Cardiac muscle cell (in vitro differentiated cells and primary cell): ENCODE measurements around the gene ANKRD12. TPM values are rescaled to one million over a fixed set of nuclear protein-coding genes. Genes with fewer than 3 reads are reported as not detected.

ENCODE experiments used
- DNase-seq, 2 donors: peaks; one replicate each; pipeline versions ENCODE4 v3.0.0 to v3.0.0-alpha.2; 2010 to 2017; ENCODE audit warnings: low read depth in 1 of 2, low spot score in 1 of 2
- H3K27ac ChIP-seq: fragments of 200-600 bp; sonication (generic); 2 replicates; pipeline ENCODE4 v1.5.1; 2016
- H3K27me3 ChIP-seq: fragments of 200-600 bp; sonication (generic); 2 replicates; pipeline ENCODE4 v1.6.0; 2016; ENCODE audit warnings: control low read depth
- H3K36me3 ChIP-seq: fragments of 200-600 bp; sonication (generic); 2 replicates; pipeline ENCODE4 v1.5.1; 2016; ENCODE audit warnings: control low read depth
- H3K4me1 ChIP-seq: fragments of 200-600 bp; sonication (generic); 2 replicates; pipeline ENCODE4 v1.8.1; 2017; ENCODE audit warnings: low read depth, mild to moderate bottlenecking, mixed run types
- H3K4me3 ChIP-seq: fragments of 200-600 bp; sonication (generic); 2 replicates; pipeline ENCODE4 v1.5.1; 2016; ENCODE audit warnings: mild to moderate bottlenecking
- H3K9me3 ChIP-seq: fragments of 200-600 bp; sonication (generic); 2 replicates; pipeline ENCODE4 v1.5.1; 2017; ENCODE audit warnings: low read depth, mild to moderate bottlenecking, control low read depth
- polyA plus RNA-seq: library from polyadenylated mRNA; unstranded; fragments of >200 nt; fragmentation: Nextera tagmentation; extraction: Ambion mirVana; gene quantifications from 2 replicates; pipeline ENCODE4 v1.2.1, GENCODE V29; 2016
- total RNA-seq: library from RNA; depleted of rRNA; stranded (reverse); fragments of >200 nt; gene quantifications from 2 replicates; pipeline ENCODE4 v1.2.3, GENCODE V29; 2016
- TF ChIP-seq, protein P1 (sequence below): IDR thresholded peaks from 2 replicates; pipeline ENCODE4 v1.5.1; 2012; ENCODE audit warnings: low read depth, mild to moderate bottlenecking, low read length

Gene ANKRD12
- total and polyA plus RNA-seq, 2 experiments from 2014 or later, result 21.5 to 88.8 TPM

DNA sequence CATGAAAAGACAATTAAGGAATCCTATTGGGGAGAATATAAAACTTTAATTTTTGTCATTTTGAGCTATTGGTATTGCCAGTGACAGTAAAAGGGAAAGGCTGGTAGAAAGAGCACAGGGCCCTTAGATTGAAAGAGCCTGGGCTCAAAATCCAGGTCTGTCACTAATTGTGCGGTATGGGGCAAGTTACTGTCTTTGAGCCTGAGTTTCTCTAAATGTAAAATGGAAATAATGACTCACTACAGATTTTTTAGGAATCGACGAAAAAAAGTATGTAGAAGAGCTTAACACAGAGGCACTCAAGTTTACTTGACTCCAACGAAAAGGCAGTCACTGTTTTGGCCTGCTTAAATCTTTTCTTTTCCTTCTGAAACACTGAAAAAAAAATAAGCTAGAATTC, 27.1 kb upstream of the ANKRD12 start:
- Histone ChIP-seq H3K36me3 (no peaks in the 10 kb centered on the region), H3K9me3 (no peaks in the 10 kb centered on the region), H3K27me3 (no peaks in the 10 kb centered on the region), H3K4me1 (peaks cover 56% of the 10 kb centered on the region), H3K4me3 (no peak overlapping the region), H3K27ac (peak overlapping the region; percentile 48)
- TF ChIP-seq, protein P1, sequence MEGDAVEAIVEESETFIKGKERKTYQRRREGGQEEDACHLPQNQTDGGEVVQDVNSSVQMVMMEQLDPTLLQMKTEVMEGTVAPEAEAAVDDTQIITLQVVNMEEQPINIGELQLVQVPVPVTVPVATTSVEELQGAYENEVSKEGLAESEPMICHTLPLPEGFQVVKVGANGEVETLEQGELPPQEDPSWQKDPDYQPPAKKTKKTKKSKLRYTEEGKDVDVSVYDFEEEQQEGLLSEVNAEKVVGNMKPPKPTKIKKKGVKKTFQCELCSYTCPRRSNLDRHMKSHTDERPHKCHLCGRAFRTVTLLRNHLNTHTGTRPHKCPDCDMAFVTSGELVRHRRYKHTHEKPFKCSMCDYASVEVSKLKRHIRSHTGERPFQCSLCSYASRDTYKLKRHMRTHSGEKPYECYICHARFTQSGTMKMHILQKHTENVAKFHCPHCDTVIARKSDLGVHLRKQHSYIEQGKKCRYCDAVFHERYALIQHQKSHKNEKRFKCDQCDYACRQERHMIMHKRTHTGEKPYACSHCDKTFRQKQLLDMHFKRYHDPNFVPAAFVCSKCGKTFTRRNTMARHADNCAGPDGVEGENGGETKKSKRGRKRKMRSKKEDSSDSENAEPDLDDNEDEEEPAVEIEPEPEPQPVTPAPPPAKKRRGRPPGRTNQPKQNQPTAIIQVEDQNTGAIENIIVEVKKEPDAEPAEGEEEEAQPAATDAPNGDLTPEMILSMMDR, result no peak
- peak in 1 of 2 donors; percentile 45 for DNase-seq

DNA sequence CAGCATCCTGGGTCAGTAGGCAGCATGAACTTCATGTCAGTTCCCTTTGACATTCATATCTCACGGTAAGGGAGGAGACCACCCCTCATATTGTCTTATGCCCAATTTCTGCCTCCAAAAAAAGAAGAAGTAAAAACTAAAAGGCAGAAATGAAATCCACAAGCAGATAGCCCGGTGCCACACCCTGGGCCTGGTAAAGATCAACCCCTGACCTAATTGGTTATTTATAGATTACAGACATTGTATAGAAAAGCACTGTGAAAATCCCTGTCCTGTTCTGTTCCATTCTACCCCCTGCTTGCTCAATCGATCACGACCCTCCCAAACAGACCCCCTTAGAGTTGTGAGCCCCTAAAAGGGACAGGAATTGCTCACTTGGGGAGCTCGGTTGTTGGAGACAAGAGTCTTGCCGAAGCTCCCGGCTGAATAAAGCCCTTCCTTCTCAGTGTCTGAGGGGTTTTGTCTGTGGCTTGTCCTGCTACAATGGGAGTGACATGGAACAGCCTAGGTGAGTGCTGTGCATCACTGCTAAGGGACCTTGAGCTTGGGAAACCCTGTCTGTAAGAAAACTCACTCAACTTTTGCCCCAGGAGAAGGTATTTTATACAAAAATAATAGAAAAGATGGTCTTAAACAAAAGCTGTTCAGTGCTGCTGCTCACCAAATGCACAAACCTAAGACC, 23.0 kb upstream of the ANKRD12 start:
- peaks cover 48% of the 10 kb centered on the region for H3K4me1 ChIP-seq
- no peak overlapping the region for H3K4me3 ChIP-seq
- no peaks in the 10 kb centered on the region for H3K36me3 ChIP-seq
- no peaks in the 10 kb centered on the region for H3K27me3 ChIP-seq
- DNase-seq, result no peak
- TF ChIP-seq, protein P1, result no peak
- H3K27ac ChIP-seq, result peak overlapping the region; percentile 67
- H3K9me3 ChIP-seq, result no peaks in the 10 kb centered on the region

DNA sequence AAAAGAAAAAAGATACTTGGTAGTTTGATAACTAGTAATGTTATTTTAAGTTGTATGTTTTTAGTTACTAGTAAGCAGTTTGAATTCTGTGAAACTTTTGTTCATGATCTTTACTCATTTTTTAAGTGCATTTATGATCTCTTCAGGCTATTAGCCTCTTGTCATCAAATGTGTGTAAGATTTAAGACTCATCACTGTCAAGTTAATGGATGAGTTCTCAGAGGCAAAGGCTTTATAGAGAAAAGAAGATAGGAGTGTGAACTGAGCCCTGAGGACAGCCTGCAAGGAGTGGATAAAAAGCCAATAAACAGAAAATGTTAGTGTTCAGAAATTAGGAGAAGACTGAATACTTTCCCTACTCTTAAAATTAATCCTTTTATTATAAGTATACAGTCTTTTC, 20.6 kb upstream of the ANKRD12 start:
- Histone ChIP-seq H3K27me3 (no peaks in the 10 kb centered on the region), H3K27ac (no peak overlapping the region), H3K9me3 (no peaks in the 10 kb centered on the region), H3K36me3 (peaks cover 15% of the 10 kb centered on the region), H3K4me3 (no peak overlapping the region), H3K4me1 (peaks cover 32% of the 10 kb centered on the region)
- TF ChIP-seq, protein P1, result no peak
- DNase-seq, result no peak

DNA sequence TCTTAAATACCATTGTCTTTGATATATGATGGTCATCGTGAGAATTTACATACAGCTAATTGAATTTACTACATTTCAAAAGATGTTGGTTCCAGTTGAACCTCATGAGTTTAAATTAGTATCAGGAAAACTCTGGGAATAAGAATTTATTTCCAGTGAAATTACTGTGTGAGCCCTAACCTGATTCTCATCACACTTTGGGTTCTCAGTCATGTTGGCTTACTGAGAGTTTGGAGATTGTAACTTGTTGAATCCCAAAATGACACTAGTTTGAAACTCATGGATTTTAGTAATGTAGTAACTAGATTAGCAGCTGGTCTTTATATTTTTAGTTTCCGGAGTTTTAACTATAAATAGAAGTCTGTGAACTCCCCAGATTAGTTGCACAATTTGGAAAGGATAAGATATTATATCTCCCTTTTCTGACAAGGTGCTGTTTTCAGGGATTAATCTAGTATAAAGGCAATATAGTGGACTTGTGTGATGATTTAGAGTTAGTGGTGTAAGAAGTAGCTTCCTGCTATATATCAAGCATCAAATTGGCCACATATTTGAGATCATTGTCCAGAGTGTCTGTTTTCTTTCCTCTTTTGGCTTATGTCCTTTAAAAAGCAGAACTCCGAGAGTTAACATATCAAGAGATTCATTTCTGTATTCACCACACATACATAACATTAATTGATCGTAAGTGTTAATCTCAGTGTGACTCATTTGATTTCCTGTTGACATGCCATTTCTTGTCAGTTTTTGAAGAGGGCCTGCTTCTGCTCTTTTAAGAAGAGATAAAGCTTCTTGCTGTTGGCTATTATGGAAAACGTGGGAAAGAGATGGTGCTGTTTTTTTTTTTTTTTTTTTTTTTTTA, 18.4 kb upstream of the ANKRD12 start:
- TF ChIP-seq, protein P1, result no peak
- peak overlapping the region; percentile 15 for H3K27ac ChIP-seq

DNA sequence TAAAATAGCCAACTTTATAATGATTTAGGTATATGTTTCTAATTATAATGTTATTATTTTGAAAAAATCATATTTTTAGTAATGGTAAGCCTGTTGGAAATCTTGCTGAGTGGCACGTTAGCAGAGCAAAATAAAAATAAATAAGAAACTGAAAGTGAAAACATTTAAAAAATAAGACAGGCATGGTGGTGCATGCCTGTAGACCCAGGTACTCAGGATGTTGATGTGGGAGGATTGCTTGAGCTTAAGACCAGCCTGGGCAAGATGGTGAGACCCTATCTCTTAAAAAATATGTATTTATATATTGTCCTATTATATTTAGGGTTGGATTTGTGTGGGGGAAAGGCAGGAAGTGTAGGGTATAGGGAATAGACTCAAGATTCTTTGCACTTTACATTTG, 15.8 kb upstream of the ANKRD12 start:
- Histone ChIP-seq H3K36me3 (peaks cover 38% of the 10 kb centered on the region), H3K9me3 (no peaks in the 10 kb centered on the region), H3K4me3 (no peak overlapping the region), H3K4me1 (peaks cover 21% of the 10 kb centered on the region), H3K27ac (no peak overlapping the region), H3K27me3 (no peaks in the 10 kb centered on the region)
- DNase-seq, result no peak
- TF ChIP-seq, protein P1, result no peak

More for the DNA sequence above, 18.4 kb upstream of the ANKRD12 start:
- DNase-seq, result peak in 1 of 2 donors; percentile 54
- Histone ChIP-seq H3K36me3 (peaks cover 31% of the 10 kb centered on the region), H3K4me3 (no peak overlapping the region), H3K27me3 (no peaks in the 10 kb centered on the region), H3K4me1 (peaks cover 32% of the 10 kb centered on the region), H3K9me3 (no peaks in the 10 kb centered on the region)
